IMR-90 (cell line): ENCODE measurements around the gene HSD17B14. TPM values are rescaled to one million over a fixed set of nuclear protein-coding genes. Genes with fewer than 3 reads are reported as not detected.

Source experiments
- ATAC-seq: fragments of 200-7000 bp; cut with Tn5 transposase; 2 replicates; pipeline ENCODE4 v1.9.1; 2020; ENCODE audit warnings: low read depth, mild to moderate bottlenecking, moderate library complexity
- BruUV-seq: library from RNA; stranded (reverse); fragments of 400-500 nt; replicated peaks from 2 replicates; lab custom pipeline; 2021; lab: Mats Ljungman, UMichigan
- CTCF ChIA-PET: fragments of 300-600 bp; formaldehyde crosslinking; extraction: SDS; loops from one replicate; lab custom pipeline; 2021; ENCODE audit warnings: antibody characterized with exemption; lab: Yijun Ruan, JAX
- POLR2A ChIA-PET: fragments of 300-600 bp; sonication (Branson Sonifier 250); formaldehyde crosslinking; loops from one replicate; lab custom pipeline; 2022; ENCODE audit warnings: antibody characterized with exemption; ENCODE audit not compliant: unreplicated experiment; lab: Charles Lee
- DNase-seq: peaks from one replicate; pipeline ENCODE4 v3.0.0; 2013
- H2AFZ ChIP-seq: replicated peaks from 2 replicates; pipeline ENCODE3; 2013; ENCODE audit warnings: low read length, mild to moderate bottlenecking; ENCODE audit not compliant: poor library complexity
- H2AK5ac ChIP-seq: 2 replicates; pipeline ENCODE4 v1.6.1; 2013; ENCODE audit warnings: low read depth, low read length, inconsistent platforms
- H2AK9ac ChIP-seq: replicated peaks from 2 replicates; pipeline ENCODE3; 2013; ENCODE audit warnings: mild to moderate bottlenecking, low read depth, low read length, moderate library complexity; ENCODE audit not compliant: poor library complexity
- H2BK120ac ChIP-seq: 2 replicates; pipeline ENCODE4 v1.6.1; 2013; ENCODE audit warnings: low read depth, low read length, inconsistent platforms
- H2BK15ac ChIP-seq: 3 replicates; pipeline ENCODE4 v1.6.1; 2013; ENCODE audit warnings: low read depth, low read length, inconsistent platforms
- H2BK20ac ChIP-seq: 2 replicates; pipeline ENCODE4 v1.6.1; 2013; ENCODE audit warnings: low read depth, mild to moderate bottlenecking, inconsistent platforms, low read length, moderate library complexity
- H2BK5ac ChIP-seq: 2 replicates; pipeline ENCODE4 v1.6.1; 2013; ENCODE audit warnings: mild to moderate bottlenecking, low read depth, low read length, inconsistent platforms; ENCODE audit not compliant: poor library complexity, severe bottlenecking
- H3K14ac ChIP-seq: replicated peaks from 2 replicates; pipeline ENCODE4 v1.6.1; 2013; ENCODE audit warnings: low read depth, low read length, inconsistent platforms
- H3K18ac ChIP-seq: 2 replicates; pipeline ENCODE4 v1.6.1; 2013; ENCODE audit warnings: low read depth, low read length, control low read depth
- H3K23ac ChIP-seq: 2 replicates; pipeline ENCODE4 v1.6.1; 2013; ENCODE audit warnings: low read depth, low read length, inconsistent platforms
- H3K27ac ChIP-seq: 2 replicates; pipeline ENCODE4 v1.5.1; 2013; ENCODE audit warnings: mild to moderate bottlenecking, control low read depth, low read length; ENCODE audit not compliant: insufficient read depth
- H3K27me3 ChIP-seq: 2 replicates; pipeline ENCODE4 v1.6.1; 2013; ENCODE audit warnings: low read length; ENCODE audit not compliant: control insufficient read depth, insufficient read depth
- H3K36me3 ChIP-seq: 2 replicates; pipeline ENCODE4 v1.6.1; 2013; ENCODE audit warnings: low read length, mixed read lengths; ENCODE audit not compliant: control insufficient read depth, insufficient read depth
- H3K4ac ChIP-seq: 2 replicates; pipeline ENCODE4 v1.6.1; 2013; ENCODE audit warnings: low read depth, low read length, inconsistent platforms
- H3K4me1 ChIP-seq: 2 replicates; pipeline ENCODE4 v1.6.1; 2013; ENCODE audit warnings: low read length, mixed read lengths; ENCODE audit not compliant: control insufficient read depth, insufficient read depth
- H3K4me2 ChIP-seq: 2 replicates; pipeline ENCODE4 v1.6.1; 2013; ENCODE audit warnings: low read depth, mild to moderate bottlenecking, control low read depth, low read length, moderate library complexity
- H3K4me3 ChIP-seq: 2 replicates; pipeline ENCODE4 v1.5.1; 2013; ENCODE audit warnings: low read depth, mild to moderate bottlenecking, control low read depth, low read length, moderate library complexity; ENCODE audit not compliant: insufficient read depth
- H3K56ac ChIP-seq: 2 replicates; pipeline ENCODE4 v1.6.1; 2013; ENCODE audit warnings: low read length, inconsistent platforms; ENCODE audit not compliant: insufficient read depth; ENCODE audit errors: extremely low read depth
- H3K79me1 ChIP-seq, 2 experiments: 2 replicates each; pipeline ENCODE4 v1.6.1; 2013; ENCODE audit warnings: low read length in 2 of 2, inconsistent platforms in 1 of 2, low read depth in 1 of 2
- H3K9ac ChIP-seq: 2 replicates; pipeline ENCODE4 v1.6.1; 2013; ENCODE audit warnings: low read depth, low read length, control low read depth
- H3K9me1 ChIP-seq: 2 replicates; pipeline ENCODE4 v1.6.1; 2013; ENCODE audit warnings: low read length, inconsistent platforms; ENCODE audit not compliant: insufficient read depth
- H3K9me3 ChIP-seq: 2 replicates; pipeline ENCODE4 v1.6.1; 2013; ENCODE audit warnings: low read length; ENCODE audit not compliant: control insufficient read depth, insufficient read depth
- H4K20me1 ChIP-seq: 2 replicates; pipeline ENCODE4 v1.6.1; 2013; ENCODE audit warnings: low read length, inconsistent platforms; ENCODE audit not compliant: insufficient read depth
- H4K5ac ChIP-seq: 2 replicates; pipeline ENCODE4 v1.6.1; 2013; ENCODE audit warnings: mild to moderate bottlenecking, low read depth, low read length, control low read depth
- H4K8ac ChIP-seq, 2 experiments: 2 replicates each; pipeline ENCODE4 v1.6.1; 2013; ENCODE audit warnings: low read depth in 2 of 2, low read length in 2 of 2, control low read depth in 1 of 2, inconsistent platforms in 1 of 2
- H4K91ac ChIP-seq: 2 replicates; pipeline ENCODE4 v1.6.1; 2013; ENCODE audit warnings: low read depth, low read length, inconsistent platforms; ENCODE audit not compliant: insufficient read depth
- MAFK ChIP-seq: IDR thresholded peaks from 2 replicates; pipeline ENCODE4 v1.6.1; 2012; ENCODE audit warnings: low read depth, low read length, improper control_type of control experiment
- MXI1 ChIP-seq: IDR thresholded peaks from 2 replicates; pipeline ENCODE4 v1.6.1; 2012; ENCODE audit warnings: low read depth, mild to moderate bottlenecking, low read length, moderate library complexity, borderline replicate concordance
- WGBS, 2 experiments: methylation state at CpG; one replicate each; pipeline versions ENCODE4 v1.1.5 to v1.1.7; 2013; ENCODE audit warnings: missing lambda C conversion rate in 2 of 2; ENCODE audit not compliant: insufficient read length in 1 of 2; ENCODE audit errors: extremely low coverage in 2 of 2; 5-methylcytosine and 5-hydroxymethylcytosine counted together
- dilution Hi-C: fragments of 300-500 bp; cut with HindIII; formaldehyde crosslinking; loops from one replicate; pipeline ENCODE4 v1.14.3; 2018; ENCODE audit warnings: low sequenced_read_pairs; ENCODE audit not compliant: unreplicated experiment
- in situ Hi-C: fragments of 300-500 bp; cut with MboI; formaldehyde crosslinking; loops from 3 replicates; pipeline ENCODE4 v1.14.3; 2019; ENCODE audit warnings: low sequenced_read_pairs, inconsistent platforms, mixed read lengths
- intact Hi-C: fragments of 100-400 bp; cut with micrococcal nuclease; formaldehyde crosslinking; loops from 2 replicates; pipeline ENCODE4 v1.10.0; 2022
- polyA plus RNA-seq, 3 experiments: library from polyadenylated mRNA; depleted of rRNA; stranded (reverse); fragments of >200 nt; gene quantifications; 2 replicates each; pipeline ENCODE4 v1.2.3, GENCODE V29; 2012; ENCODE audit warnings: low replicate concordance in 1 of 3
- total RNA-seq: library from RNA; depleted of rRNA; stranded (reverse); fragments of >200 nt; gene quantifications from 2 replicates; pipeline ENCODE4 v1.2.3, GENCODE V29; 2012
- TF ChIP-seq, protein P1 (sequence below): conservative IDR thresholded peaks from 2 replicates; pipeline ENCODE4 v1.5.1; 2012; ENCODE audit warnings: mild to moderate bottlenecking, low read depth, low read length, improper control_type of control experiment

HSD17B14 gene
- total and polyA plus RNA-seq, 2 of the 4 experiments (the other 2 are of a cell fraction): 0.54 to 4.5 TPM

DNA sequence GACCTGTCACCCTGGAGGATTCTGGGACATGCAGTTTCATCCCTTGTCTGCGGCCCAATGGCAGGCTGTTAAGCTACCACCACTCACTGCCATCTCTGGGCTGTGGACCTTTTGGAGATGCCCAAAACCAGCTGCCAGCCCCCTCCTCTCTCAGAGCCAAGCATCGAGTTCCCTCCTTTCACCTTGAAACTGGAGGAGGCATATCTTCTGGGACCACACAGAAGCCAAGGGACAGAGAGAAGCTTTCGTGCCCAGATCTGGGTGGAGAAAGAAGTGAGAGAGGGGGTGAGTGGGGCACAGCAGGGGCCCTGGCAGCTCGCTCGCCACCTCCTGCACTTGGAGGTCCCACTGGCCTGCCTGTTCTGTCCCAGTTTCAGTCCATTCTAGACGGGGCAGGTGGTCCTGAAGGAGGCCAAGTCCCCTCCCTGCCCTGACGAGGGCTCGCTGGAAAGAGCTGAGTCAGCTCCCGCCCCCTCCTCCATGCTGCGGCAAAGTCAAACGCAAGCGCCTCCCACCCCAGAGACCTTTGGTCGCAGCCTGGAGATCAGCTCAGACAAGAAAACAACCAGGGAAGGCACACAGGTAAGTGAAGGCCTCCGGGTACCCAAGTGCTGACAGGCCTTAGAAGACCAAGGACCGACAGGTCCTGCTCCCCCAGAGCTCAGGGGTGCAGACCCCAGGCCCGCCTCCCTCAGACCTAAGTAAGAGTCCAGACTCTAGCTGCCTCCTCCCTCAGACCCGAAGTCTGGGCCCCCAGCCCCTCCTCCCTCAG lies 29.3 kb downstream of the HSD17B14 start:
- Histone ChIP-seq H3K4me1 (peaks cover 5% of the 10 kb centered on the region; the same call in 1 of the 2 replicates), H3K18ac (no peak overlapping the region), H3K27me3 (no peaks in the 10 kb centered on the region), H3K9ac (no peak overlapping the region), H2BK20ac (no peak overlapping the region), H2BK15ac (no peak overlapping the region), H3K23ac (no peak overlapping the region), H3K14ac (no peak overlapping the region), H2BK5ac (no peak overlapping the region), H4K20me1 (peaks cover 6% of the 10 kb centered on the region; the same call in 1 of the 2 replicates), H3K4me3 (no peak overlapping the region), H4K8ac (no peak overlapping the region), H3K4me2 (no peak overlapping the region), H2BK120ac (no peak overlapping the region), H3K79me1 (peaks cover 0 to 18% of the 10 kb centered on the region in 2 experiments; a peak in 1 of 4 replicates), H2AFZ (no peak overlapping the region), H3K56ac (no peak overlapping the region), H3K9me3 (no peaks in the 10 kb centered on the region), H4K91ac (no peak overlapping the region), H2AK5ac (no peak overlapping the region), H2AK9ac (no peak overlapping the region), H3K9me1 (no peaks in the 10 kb centered on the region; the same call in none of the 2 replicates), H3K36me3 (no peaks in the 10 kb centered on the region; the same call in 1 of the 2 replicates), H3K4ac (no peak overlapping the region), H4K5ac (no peak overlapping the region), H3K27ac (no peak overlapping the region)
- peak; percentile 39 for DNase-seq
- in situ Hi-C loops (no loop called here), intact Hi-C loops (no loop called here), dilution Hi-C loops (loop anchor here (10.0 kb wide), 1 partner anchor 48 kb away; no protein-coding TSS in a partner anchor)
- no TSS peak for BruUV-seq
- ChIA-PET CTCF (no interaction called here), POLR2A (no interaction called here)
- TF ChIP-seq MXI1: no peak
- TF ChIP-seq, protein P1, sequence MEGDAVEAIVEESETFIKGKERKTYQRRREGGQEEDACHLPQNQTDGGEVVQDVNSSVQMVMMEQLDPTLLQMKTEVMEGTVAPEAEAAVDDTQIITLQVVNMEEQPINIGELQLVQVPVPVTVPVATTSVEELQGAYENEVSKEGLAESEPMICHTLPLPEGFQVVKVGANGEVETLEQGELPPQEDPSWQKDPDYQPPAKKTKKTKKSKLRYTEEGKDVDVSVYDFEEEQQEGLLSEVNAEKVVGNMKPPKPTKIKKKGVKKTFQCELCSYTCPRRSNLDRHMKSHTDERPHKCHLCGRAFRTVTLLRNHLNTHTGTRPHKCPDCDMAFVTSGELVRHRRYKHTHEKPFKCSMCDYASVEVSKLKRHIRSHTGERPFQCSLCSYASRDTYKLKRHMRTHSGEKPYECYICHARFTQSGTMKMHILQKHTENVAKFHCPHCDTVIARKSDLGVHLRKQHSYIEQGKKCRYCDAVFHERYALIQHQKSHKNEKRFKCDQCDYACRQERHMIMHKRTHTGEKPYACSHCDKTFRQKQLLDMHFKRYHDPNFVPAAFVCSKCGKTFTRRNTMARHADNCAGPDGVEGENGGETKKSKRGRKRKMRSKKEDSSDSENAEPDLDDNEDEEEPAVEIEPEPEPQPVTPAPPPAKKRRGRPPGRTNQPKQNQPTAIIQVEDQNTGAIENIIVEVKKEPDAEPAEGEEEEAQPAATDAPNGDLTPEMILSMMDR: no peak
- peak; percentile 44 for TF ChIP-seq MAFK
- peak; percentile 54 for ATAC-seq
- WGBS, 2 experiments: 58% methylated on average over 7 of the region's 17 CpGs; no CpG with 5 or more reads in 1 of the 2 experiments
